GM21390 (cell line): ENCODE measurements around the gene PAFAH1B2.
"Not testable (repeated sequence)": the region's sequence is repeated elsewhere in the genome, so short reads cannot be mapped to it uniquely, and the experiment has no call there.

Experiments
- ATAC-seq: cut with Tn5 transposase; IDR thresholded peaks from one replicate; pipeline ENCODE4 v1.9.1; 2021; ENCODE audit not compliant: unreplicated experiment

PAFAH1B2 gene

GRCh38 chr11:117127171-117127901, 16.8 kb upstream of the PAFAH1B2 start:
- ATAC-seq, result no peak

GRCh38 chr11:117128289-117128688, 15.8 kb upstream of the PAFAH1B2 start:
- ATAC-seq, result no peak

GRCh38 chr11:117130396-117130795, 13.7 kb upstream of the PAFAH1B2 start:
- ATAC-seq, result not testable (repeated sequence)

GRCh38 chr11:117130879-117131278, 13.2 kb upstream of the PAFAH1B2 start:
- no peak for ATAC-seq

- no peak for ATAC-seq
Measured at GRCh38 chr11:117134431-117134830, 9.7 kb upstream of the PAFAH1B2 start.

- not testable (repeated sequence) for ATAC-seq
Measured at GRCh38 chr11:117134979-117135378, 9.1 kb upstream of the PAFAH1B2 start.

- not testable (repeated sequence) for ATAC-seq
Measured at GRCh38 chr11:117137223-117138086, 6.6 kb upstream of the PAFAH1B2 start.

GRCh38 chr11:117143390-117143789, 697 bp upstream of the PAFAH1B2 start:
- peak; percentile 17 for ATAC-seq

GRCh38 chr11:117144477-117145392, 648 bp downstream of the PAFAH1B2 start:
- ATAC-seq, result peak; percentile 46

- no peak for ATAC-seq
Measured at GRCh38 chr11:117145393-117145761, 1.3 kb downstream of the PAFAH1B2 start.

- ATAC-seq, result no peak
Measured at GRCh38 chr11:117146521-117146920, 2.4 kb downstream of the PAFAH1B2 start.

GRCh38 chr11:117152066-117152465, 8.0 kb downstream of the PAFAH1B2 start:
- ATAC-seq, result no peak

- ATAC-seq, result no peak
Measured at GRCh38 chr11:117154468-117154867, 10.4 kb downstream of the PAFAH1B2 start.

GRCh38 chr11:117157507-117157906, 13.4 kb downstream of the PAFAH1B2 start:
- no peak for ATAC-seq

- ATAC-seq, result no peak
Measured at GRCh38 chr11:117159892-117160291, 15.8 kb downstream of the PAFAH1B2 start.

- no peak for ATAC-seq
Measured at GRCh38 chr11:117160826-117161225, 16.7 kb downstream of the PAFAH1B2 start.

GRCh38 chr11:117166491-117166890, 22.4 kb downstream of the PAFAH1B2 start:
- ATAC-seq, result no peak

GRCh38 chr11:117169736-117170135, 25.6 kb downstream of the PAFAH1B2 start:
- no peak for ATAC-seq

- ATAC-seq, result no peak
Measured at GRCh38 chr11:117170210-117170609, 26.1 kb downstream of the PAFAH1B2 start.

- ATAC-seq, result no peak
Measured at GRCh38 chr11:117171007-117171403, 26.9 kb downstream of the PAFAH1B2 start.

- no peak for ATAC-seq
Measured at GRCh38 chr11:117171404-117172061, 27.4 kb downstream of the PAFAH1B2 start.
